HG03460 (cell line): Measurements from ENCODE around the gene YY1AP1.
"Not testable (repeated sequence)": the region's sequence is repeated elsewhere in the genome, so short reads cannot be mapped to it uniquely, and the experiment has no call there.

Source experiments
- ATAC-seq: cut with Tn5 transposase; IDR thresholded peaks from one replicate; pipeline ENCODE4 v1.9.1; 2021; ENCODE audit not compliant: unreplicated experiment

Gene YY1AP1

GRCh38 chr1:155695608-155696007 is 7.0 kb upstream of the YY1AP1 start:
- no peak for ATAC-seq

- no peak for ATAC-seq
Observed at GRCh38 chr1:155695072-155695471, 6.5 kb upstream of the YY1AP1 start.

DNA sequence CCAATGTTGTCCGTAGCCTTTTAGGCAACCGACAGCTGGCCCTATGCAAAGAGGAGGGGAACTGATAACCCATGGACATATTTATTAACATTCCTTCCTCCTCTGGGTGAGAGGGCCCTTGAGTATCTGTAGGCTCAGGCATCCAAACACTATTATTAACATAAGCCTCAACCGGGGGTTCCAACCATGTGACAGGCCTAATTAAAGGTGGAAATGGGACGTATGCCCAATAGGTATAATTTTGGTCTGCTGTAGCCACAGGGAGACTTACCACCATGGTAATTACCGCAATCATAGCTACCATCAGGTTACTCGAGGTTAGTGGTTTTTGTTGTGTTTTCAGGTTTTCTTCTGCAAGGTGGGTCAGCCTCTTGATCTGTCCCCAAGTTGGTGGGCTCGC is 5.6 kb upstream of the YY1AP1 start:
- no peak for ATAC-seq

DNA sequence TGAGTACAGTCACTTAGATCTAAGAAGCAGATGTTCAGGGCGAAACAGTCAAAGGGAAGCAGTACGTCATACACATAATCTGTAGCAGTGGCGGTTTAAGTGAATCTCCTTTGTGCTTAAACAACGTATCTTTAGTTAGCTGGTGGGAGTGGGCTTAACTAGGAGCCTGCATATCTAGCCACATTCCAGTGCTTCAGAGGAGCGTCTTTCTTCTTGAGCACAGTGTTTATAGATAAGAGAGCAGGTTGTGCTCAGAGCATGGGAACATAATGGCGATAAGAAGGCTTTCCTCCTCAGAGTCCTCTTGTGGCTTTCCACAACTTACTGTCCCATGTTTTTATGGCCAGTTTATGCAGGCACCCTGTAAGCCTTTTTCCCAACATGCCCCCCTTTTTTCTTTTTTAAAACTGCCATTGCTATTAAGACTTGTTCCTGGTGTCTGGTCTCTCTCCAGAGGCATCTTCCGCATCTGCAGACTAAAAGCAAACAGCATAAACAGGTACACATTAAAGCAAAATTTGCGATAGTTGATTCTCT is 3.5 kb upstream of the YY1AP1 start:
- no peak for ATAC-seq

GRCh38 chr1:155689081-155689607 is 570 bp upstream of the YY1AP1 start, which contains the start of gene DAP3:
Gene DAP3, plus strand, starts transcription at chr1:155689091. Its CDS starts 20,689 bp downstream, at chr1:155709780.
- not testable (repeated sequence) for ATAC-seq

DNA sequence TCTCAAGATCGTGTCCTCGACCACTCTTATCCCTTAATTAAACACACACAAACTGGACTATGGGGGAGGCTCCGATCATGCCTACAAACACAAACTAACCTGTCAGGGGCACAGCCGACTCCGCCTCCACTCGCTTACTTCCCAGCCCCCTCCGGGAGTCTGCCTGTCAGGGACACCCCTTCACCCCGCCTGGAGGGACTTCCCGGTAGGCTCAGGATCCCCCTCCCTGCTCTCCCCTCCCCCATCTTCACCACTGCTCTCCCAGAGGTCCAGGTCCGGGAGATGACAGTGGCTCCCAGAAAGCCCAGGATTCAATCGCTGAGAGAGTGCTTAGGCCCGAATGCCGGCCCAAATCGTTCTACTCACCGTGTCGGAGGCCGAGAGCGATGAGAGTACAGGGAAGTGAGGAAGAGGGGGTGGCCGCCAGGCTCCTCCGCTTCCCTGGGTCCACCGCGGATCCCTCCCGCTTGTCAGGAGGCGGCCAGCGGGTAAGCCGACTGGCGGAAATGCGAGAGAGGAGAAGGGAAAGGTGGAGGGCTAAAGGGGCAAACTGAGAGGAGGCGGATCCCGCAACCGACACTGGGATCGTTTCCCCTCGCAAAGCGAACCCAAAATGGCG is 760 bp downstream of the YY1AP1 start:
- peak; percentile 26 for ATAC-seq

DNA sequence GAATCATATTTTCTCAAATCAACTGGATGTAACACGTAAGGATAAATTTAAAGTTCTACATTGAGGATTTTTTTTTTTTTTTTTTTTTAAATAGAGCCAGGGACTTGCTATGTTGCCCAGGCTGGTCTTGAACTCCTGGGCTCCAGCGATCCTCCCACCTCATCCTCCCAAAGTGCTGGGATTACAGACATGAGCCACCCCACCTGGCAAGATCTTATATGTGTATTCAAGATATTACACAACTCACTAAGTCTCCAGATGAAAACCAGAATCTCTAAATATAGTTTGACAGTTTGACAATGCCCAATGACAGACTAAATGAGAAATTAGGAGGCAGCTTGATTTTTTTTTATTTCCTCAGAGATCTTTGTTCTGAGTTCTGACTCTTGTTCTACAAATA is 6.8 kb downstream of the YY1AP1 start:
- ATAC-seq, result no peak

DNA sequence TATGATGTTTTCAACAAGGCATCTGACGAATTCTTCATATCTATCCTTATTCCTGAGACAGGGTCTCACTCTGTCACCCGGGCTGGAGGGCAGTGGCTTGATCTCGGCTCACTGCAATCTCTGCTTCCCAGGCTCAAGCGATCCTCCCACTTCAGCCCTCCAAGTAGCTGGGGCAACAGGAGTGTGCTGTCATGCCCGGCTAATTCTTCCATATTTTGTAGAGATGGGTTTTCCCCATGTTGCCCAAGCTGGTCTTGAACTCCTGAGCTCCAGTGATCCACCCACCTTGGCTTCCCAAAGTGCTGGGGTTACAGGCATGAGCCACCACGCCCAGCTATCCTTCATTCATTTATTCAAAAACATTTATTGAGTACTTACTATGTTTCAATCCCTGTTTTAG is 8.0 kb downstream of the YY1AP1 start:
- ATAC-seq, result no peak

DNA sequence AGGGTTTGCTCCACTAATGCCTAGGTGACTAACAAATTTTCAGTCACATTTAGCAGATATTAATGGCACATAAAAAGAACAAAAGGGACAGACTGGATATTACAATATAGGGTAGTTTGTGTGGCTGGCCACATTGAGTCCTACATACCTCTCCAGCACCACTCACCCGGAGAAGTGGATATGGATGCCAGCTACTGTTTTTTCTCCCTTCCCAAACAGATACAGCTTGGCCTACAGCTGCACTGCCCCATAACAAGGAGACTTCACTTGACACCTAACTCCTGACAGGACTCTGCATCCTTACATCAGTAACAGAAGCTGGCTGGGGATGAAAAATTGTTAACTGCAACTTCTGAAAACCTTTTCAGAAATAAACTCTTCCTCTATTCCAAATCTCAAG is 9.6 kb downstream of the YY1AP1 start:
- ATAC-seq, result not testable (repeated sequence)

DNA sequence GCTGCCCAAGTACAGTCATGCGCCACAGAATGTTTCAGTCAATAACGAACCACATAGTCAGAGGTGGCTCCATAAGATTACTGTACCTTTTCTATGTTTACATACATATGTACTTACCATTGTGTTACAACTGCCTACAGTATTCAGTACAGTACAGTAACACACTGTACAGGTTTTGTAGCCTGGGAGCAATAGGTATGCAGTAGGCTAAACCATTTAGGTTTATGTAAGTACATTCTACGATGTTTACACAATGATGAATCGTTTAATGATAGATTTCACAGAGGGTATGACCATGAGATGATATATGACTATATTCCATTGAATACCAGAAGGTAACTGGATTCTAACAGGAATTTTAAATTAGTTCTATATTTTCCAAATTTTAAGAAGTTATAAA is 10.5 kb downstream of the YY1AP1 start:
- no peak for ATAC-seq

GRCh38 chr1:155673003-155673402 is 15.6 kb downstream of the YY1AP1 start:
- no peak for ATAC-seq

DNA sequence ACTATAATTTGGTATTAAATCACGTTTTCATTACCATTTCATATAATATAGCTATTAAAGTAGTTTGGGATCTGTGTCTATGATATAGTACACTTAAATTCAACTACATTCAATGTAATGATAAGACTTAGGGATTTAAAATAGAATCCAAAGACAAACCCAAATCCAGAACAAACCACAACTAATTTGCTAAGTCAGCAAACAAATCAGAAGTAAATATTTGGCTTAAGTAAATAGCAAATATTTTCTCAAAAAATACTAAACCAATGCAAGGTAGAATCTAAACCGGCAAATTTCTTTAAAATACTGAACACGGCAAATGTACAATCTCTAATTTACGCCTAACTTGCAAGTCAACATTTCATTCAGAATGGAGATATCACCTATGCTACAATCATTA is 16.8 kb downstream of the YY1AP1 start:
- ATAC-seq, result no peak

DNA sequence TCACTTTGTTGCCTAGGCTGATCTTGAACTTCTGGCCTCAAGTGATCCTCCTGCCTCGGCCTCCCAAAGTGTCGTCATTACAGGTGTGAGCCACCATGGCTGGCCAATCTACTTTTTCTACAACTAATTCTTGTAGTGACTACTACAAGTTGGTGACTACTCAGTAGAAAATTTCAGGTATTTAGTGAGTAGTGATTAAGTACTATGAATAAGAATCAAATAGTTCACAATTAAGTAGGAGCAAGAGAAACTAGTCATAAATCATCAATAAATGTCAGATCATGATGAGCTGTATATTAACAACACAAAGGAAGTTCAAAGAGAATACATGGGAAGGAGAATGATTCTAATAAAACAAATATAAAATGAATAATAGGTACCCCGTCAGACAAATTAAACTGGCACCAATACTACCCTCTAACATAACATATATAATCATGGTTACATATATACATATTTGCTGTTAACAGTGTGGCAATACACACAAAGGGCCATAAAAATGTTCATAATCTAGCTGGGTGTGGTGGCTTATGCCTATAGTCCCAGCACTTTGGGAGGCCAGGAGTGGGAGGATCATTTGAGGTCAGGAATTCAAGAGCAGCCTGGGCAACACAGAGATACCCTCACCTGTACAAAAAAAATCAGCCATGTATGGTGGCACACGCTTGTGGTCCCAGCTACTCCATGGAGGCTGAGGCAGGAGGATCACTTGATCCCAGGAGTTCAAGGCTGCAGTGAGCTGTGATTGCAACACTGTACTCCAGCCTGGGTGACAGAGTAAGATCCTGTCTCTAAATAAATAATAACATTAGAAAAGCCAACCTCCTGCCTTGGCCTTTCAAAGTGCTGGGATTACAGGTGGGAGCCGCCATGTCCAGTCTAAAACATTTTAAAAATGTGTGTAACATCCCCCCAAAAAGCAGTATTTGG is 19.1 kb downstream of the YY1AP1 start:
- no peak for ATAC-seq

DNA sequence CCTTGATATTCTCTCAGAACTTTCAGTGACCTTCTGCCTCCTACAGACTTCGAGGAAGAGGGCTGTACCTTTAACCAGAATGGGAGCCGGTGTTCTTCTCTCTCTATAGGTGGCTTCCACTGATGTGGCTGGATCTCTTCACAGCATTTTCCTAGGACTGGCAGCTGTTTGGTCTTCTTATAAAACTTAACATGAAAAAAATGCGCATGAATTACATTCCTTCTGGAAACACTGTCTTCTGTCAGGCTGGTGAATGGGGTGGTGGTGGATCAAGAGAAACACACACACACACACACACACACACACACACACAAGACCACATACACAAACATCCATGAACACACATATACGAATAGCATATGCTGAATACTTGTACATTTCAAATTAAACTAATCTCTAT is 27.3 kb downstream of the YY1AP1 start:
- ATAC-seq, result not testable (repeated sequence)

- ATAC-seq, result no peak
Observed at GRCh38 chr1:155657463-155657862, 31.1 kb downstream of the YY1AP1 start.

DNA sequence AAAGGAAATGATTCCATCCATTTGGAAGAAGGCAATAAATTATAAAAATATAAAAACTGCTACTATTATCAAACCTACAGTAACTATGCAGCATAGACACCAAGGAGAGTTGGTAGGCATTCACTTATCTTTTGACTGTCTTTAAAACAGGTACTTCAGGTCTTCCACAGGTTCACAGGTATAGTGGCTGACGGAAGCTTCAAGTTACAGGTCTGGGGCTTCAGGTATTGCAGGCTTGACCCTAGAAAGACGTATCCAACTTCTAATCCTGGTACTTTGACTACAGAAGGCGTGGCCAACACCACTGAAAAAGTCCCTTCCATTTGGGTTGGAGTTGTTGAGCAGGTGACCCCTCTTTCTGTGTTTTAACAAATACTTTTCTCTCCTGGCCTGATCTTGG is 35.6 kb downstream of the YY1AP1 start:
- no peak for ATAC-seq

GRCh38 chr1:155651861-155652661 is 36.5 kb downstream of the YY1AP1 start:
- ATAC-seq, result no peak

GRCh38 chr1:155650231-155650757 is 38.3 kb downstream of the YY1AP1 start:
- no peak for ATAC-seq

- ATAC-seq, result no peak
Observed at GRCh38 chr1:155649676-155650075, 38.9 kb downstream of the YY1AP1 start.

GRCh38 chr1:155648207-155649147 is 40.1 kb downstream of the YY1AP1 start:
- no peak for ATAC-seq
